HG03378 (cell line): ENCODE results near the gene COL5A1.
"Not testable (repeated sequence)": the region's sequence is repeated elsewhere in the genome, so short reads cannot be mapped to it uniquely, and the experiment has no call there.

Source experiments
- ATAC-seq: cut with Tn5 transposase; IDR thresholded peaks from one replicate; pipeline ENCODE4 v1.9.1; 2021; ENCODE audit warnings: mild to moderate bottlenecking, moderate library complexity; ENCODE audit not compliant: unreplicated experiment

COL5A1 gene

GRCh38 chr9:134707031-134707680 lies 65.6 kb downstream of the COL5A1 start:
- ATAC-seq, result no peak

- ATAC-seq, result no peak
Observed at GRCh38 chr9:134707731-134708671, 66.4 kb downstream of the COL5A1 start.

GRCh38 chr9:134708672-134709038 lies 67.1 kb downstream of the COL5A1 start:
- ATAC-seq, result no peak

- ATAC-seq, result no peak
Observed at GRCh38 chr9:134709512-134710270, 68.1 kb downstream of the COL5A1 start.

- no peak for ATAC-seq
Observed at GRCh38 chr9:134710271-134710540, 68.6 kb downstream of the COL5A1 start.

GRCh38 chr9:134710901-134711300 lies 69.3 kb downstream of the COL5A1 start:
- ATAC-seq, result no peak

- ATAC-seq, result no peak
Observed at GRCh38 chr9:134712243-134712642, 70.6 kb downstream of the COL5A1 start.

- ATAC-seq, result no peak
Observed at GRCh38 chr9:134712926-134713325, 71.3 kb downstream of the COL5A1 start.

GRCh38 chr9:134715536-134715935 lies 73.9 kb downstream of the COL5A1 start:
- ATAC-seq, result not testable (repeated sequence)

- ATAC-seq, result no peak
Observed at GRCh38 chr9:134716067-134716466, 74.5 kb downstream of the COL5A1 start.

- ATAC-seq, result no peak
Observed at GRCh38 chr9:134717056-134717455, 75.5 kb downstream of the COL5A1 start.

GRCh38 chr9:134717924-134718645 lies 76.5 kb downstream of the COL5A1 start:
- ATAC-seq, result no peak

- ATAC-seq, result no peak
Observed at GRCh38 chr9:134719331-134719730, 77.7 kb downstream of the COL5A1 start.

GRCh38 chr9:134720136-134720753 lies 78.6 kb downstream of the COL5A1 start:
- no peak for ATAC-seq

- ATAC-seq, result no peak
Observed at GRCh38 chr9:134720796-134721195, 79.2 kb downstream of the COL5A1 start.

GRCh38 chr9:134721344-134721743 lies 79.7 kb downstream of the COL5A1 start:
- no peak for ATAC-seq

- ATAC-seq, result no peak
Observed at GRCh38 chr9:134722120-134722701, 80.6 kb downstream of the COL5A1 start.

GRCh38 chr9:134723037-134723436 lies 81.4 kb downstream of the COL5A1 start:
- ATAC-seq, result no peak

- ATAC-seq, result no peak
Observed at GRCh38 chr9:134723491-134724190, 82.0 kb downstream of the COL5A1 start.
